BLaER1 (cell line): Measurements from ENCODE around the gene ZNF519.
"Not testable (repeated sequence)": the region's sequence is repeated elsewhere in the genome, so short reads cannot be mapped to it uniquely, and the experiment has no call there.

Experiments used
- H3K27ac ChIP-seq: shearing (Covaris generic); formaldehyde crosslinking; 2 replicates; pipeline ENCODE4 v1.8.1; 2022
- H3K27me3 ChIP-seq: shearing (Covaris generic); formaldehyde crosslinking; 2 replicates; pipeline ENCODE4 v1.8.1; 2022
- H3K36me3 ChIP-seq: shearing (Covaris generic); formaldehyde crosslinking; 2 replicates; pipeline ENCODE4 v1.8.1; 2022
- H3K4me1 ChIP-seq: shearing (Covaris generic); formaldehyde crosslinking; 2 replicates; pipeline ENCODE4 v1.8.1; 2022
- H3K4me2 ChIP-seq: shearing (Covaris generic); formaldehyde crosslinking; 2 replicates; pipeline ENCODE4 v1.8.1; 2022
- H3K4me3 ChIP-seq: shearing (Covaris generic); formaldehyde crosslinking; 2 replicates; pipeline ENCODE4 v1.8.1; 2022
- H3K9ac ChIP-seq: shearing (Covaris generic); formaldehyde crosslinking; 2 replicates; pipeline ENCODE4 v1.8.1; 2022
- H3K9me3 ChIP-seq: shearing (Covaris generic); formaldehyde crosslinking; 2 replicates; pipeline ENCODE4 v1.8.1; 2022
- H4K20me1 ChIP-seq: shearing (Covaris generic); formaldehyde crosslinking; 2 replicates; pipeline ENCODE4 v1.8.1; 2022
- Cebpa-rat ChIP-seq: shearing (Covaris generic); IDR thresholded peaks from 2 replicates; pipeline ENCODE4 v1.8.1; 2022

The ZNF519 gene

GRCh38 chr18:14139583-14139982, 7.3 kb upstream of the ZNF519 start:
- not testable (repeated sequence) for H3K4me3 ChIP-seq, H4K20me1 ChIP-seq, H3K27me3 ChIP-seq, H3K27ac ChIP-seq, H3K4me2 ChIP-seq, H3K36me3 ChIP-seq, H3K9ac ChIP-seq, H3K9me3 ChIP-seq
- H3K4me1 ChIP-seq = peaks cover 21% of the 10 kb centered on the region

- not testable (repeated sequence) for H3K27me3 ChIP-seq, H3K27ac ChIP-seq, H3K4me1 ChIP-seq, H3K36me3 ChIP-seq, H3K4me2 ChIP-seq, H4K20me1 ChIP-seq, H3K4me3 ChIP-seq, H3K9ac ChIP-seq, H3K9me3 ChIP-seq
Measured at GRCh38 chr18:14137971-14138370, 5.7 kb upstream of the ZNF519 start.

GRCh38 chr18:14131696-14132270, 452 bp downstream of the ZNF519 start:
- H4K20me1 ChIP-seq, H3K27me3 ChIP-seq, H3K9me3 ChIP-seq: not testable (repeated sequence)
- peak overlapping the region; percentile 75 for H3K4me3 ChIP-seq
- peaks cover 27% of the 10 kb centered on the region for H3K36me3 ChIP-seq
- H3K4me1 ChIP-seq = peaks cover 23% of the 10 kb centered on the region
- H3K9ac ChIP-seq = peak overlapping the region; percentile 85
- H3K27ac ChIP-seq = peak overlapping the region; percentile 82; the same call in 1 of the 2 replicates
- peak overlapping the region; percentile 78 for H3K4me2 ChIP-seq

GRCh38 chr18:14130804-14131203, 1.4 kb downstream of the ZNF519 start:
- peak overlapping the region; percentile 75 for H3K4me3 ChIP-seq
- not testable (repeated sequence) for H4K20me1 ChIP-seq, H3K27ac ChIP-seq, H3K27me3 ChIP-seq, H3K9me3 ChIP-seq
- peaks cover 23% of the 10 kb centered on the region for H3K4me1 ChIP-seq
- H3K9ac ChIP-seq = peak overlapping the region; percentile 85
- H3K4me2 ChIP-seq = peak overlapping the region; percentile 78
- peaks cover 33% of the 10 kb centered on the region for H3K36me3 ChIP-seq

GRCh38 chr18:14124689-14125088, 7.5 kb downstream of the ZNF519 start:
- Histone ChIP-seq H3K9me3 (peaks cover 43% of the 10 kb centered on the region), H3K9ac (no peak overlapping the region), H3K27me3 (no peaks in the 10 kb centered on the region), H3K4me3 (no peak overlapping the region), H3K36me3 (peaks cover 87% of the 10 kb centered on the region), H4K20me1 (peaks cover 8% of the 10 kb centered on the region; the same call in 1 of the 2 replicates), H3K4me2 (no peak overlapping the region), H3K27ac (no peak overlapping the region), H3K4me1 (0 out of 2 replicates have a peak, but pooled peaks cover 5% of the 10 kb centered on the region)
- no peak for TF ChIP-seq Cebpa-rat

DNA sequence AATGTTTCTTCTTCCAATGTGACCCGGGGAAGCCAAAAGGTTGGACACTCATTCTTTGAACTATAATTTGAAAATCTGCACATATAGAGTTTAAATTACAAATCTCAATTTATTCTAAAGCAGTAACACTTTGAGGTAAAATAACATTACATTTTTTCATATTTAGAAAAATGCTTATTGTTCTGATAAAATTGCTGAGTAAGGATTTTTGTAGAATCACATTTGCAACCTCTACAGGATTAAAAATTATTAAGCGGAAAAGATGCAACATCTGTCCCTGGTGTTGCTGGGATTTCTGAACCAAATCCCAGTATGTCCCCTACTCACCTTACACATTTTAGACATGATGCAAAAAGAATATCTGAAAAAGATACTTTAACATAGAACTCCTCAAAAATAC, 10.1 kb downstream of the ZNF519 start:
- H3K27ac ChIP-seq = no peak overlapping the region
- H3K9ac ChIP-seq = no peak overlapping the region
- no peak overlapping the region for H3K4me2 ChIP-seq
- TF ChIP-seq Cebpa-rat = no peak
- peaks cover 8% of the 10 kb centered on the region; the same call in 1 of the 2 replicates for H4K20me1 ChIP-seq
- no peaks in the 10 kb centered on the region for H3K27me3 ChIP-seq
- H3K36me3 ChIP-seq = peaks cover 88% of the 10 kb centered on the region
- peaks cover 62% of the 10 kb centered on the region for H3K9me3 ChIP-seq
- H3K4me1 ChIP-seq = no peaks in the 10 kb centered on the region
- no peak overlapping the region for H3K4me3 ChIP-seq

- H3K9me3 ChIP-seq = peaks cover 74% of the 10 kb centered on the region
- H3K36me3 ChIP-seq = peaks cover 89% of the 10 kb centered on the region
- no peak overlapping the region for H3K4me2 ChIP-seq
- TF ChIP-seq Cebpa-rat = no peak
- H3K27ac ChIP-seq = no peak overlapping the region
- no peak overlapping the region for H3K4me3 ChIP-seq
- no peaks in the 10 kb centered on the region for H3K27me3 ChIP-seq
- H3K9ac ChIP-seq = no peak overlapping the region
- peaks cover 8% of the 10 kb centered on the region; the same call in 1 of the 2 replicates for H4K20me1 ChIP-seq
- H3K4me1 ChIP-seq = no peaks in the 10 kb centered on the region
Measured at GRCh38 chr18:14120926-14121325, 11.3 kb downstream of the ZNF519 start.

- Histone ChIP-seq H3K9me3 (peaks cover 91% of the 10 kb centered on the region), H3K4me3 (no peak overlapping the region), H3K4me1 (no peaks in the 10 kb centered on the region), H3K9ac (no peak overlapping the region), H3K27ac (no peak overlapping the region), H3K36me3 (peaks cover 91% of the 10 kb centered on the region), H3K27me3 (no peaks in the 10 kb centered on the region), H3K4me2 (no peak overlapping the region), H4K20me1 (no peaks in the 10 kb centered on the region)
- no peak for TF ChIP-seq Cebpa-rat
Measured at GRCh38 chr18:14117606-14118005, 14.6 kb downstream of the ZNF519 start.

GRCh38 chr18:14106906-14107305, 25.3 kb downstream of the ZNF519 start:
- Histone ChIP-seq H3K36me3 (peaks cover 77% of the 10 kb centered on the region), H3K9me3 (peaks cover 94% of the 10 kb centered on the region), H3K9ac (no peak overlapping the region), H4K20me1 (no peaks in the 10 kb centered on the region), H3K4me3 (peak overlapping the region; percentile 39; the same call in 1 of the 2 replicates), H3K27ac (no peak overlapping the region), H3K4me1 (no peaks in the 10 kb centered on the region), H3K4me2 (no peak overlapping the region), H3K27me3 (no peaks in the 10 kb centered on the region)
- TF ChIP-seq Cebpa-rat = no peak

GRCh38 chr18:14104906-14105748, 27.1 kb downstream of the ZNF519 start:
- Histone ChIP-seq H3K27ac (no peak overlapping the region), H4K20me1 (no peaks in the 10 kb centered on the region), H3K4me1 (no peaks in the 10 kb centered on the region), H3K9me3 (peaks cover 93% of the 10 kb centered on the region), H3K4me2 (no peak overlapping the region), H3K27me3 (no peaks in the 10 kb centered on the region), H3K4me3 (no peak overlapping the region), H3K9ac (no peak overlapping the region), H3K36me3 (peaks cover 83% of the 10 kb centered on the region)
- no peak for TF ChIP-seq Cebpa-rat
